Right atrium auricular region (tissue), 2 donors: Measurements from ENCODE around the gene ELN. TPM values are rescaled to one million over a fixed set of nuclear protein-coding genes. Genes with fewer than 3 reads are reported as not detected.

Experiments
- DNase-seq: peaks from one replicate; pipeline ENCODE4 v3.0.0-alpha.2; 2019; ENCODE audit warnings: low spot score
- H3K27ac ChIP-seq, 2 donors: fragments of 200-600 bp; sonication (generic); 1 replicate in 1 of 2; 2 replicates in 1 of 2; pipeline ENCODE4 v1.5.1; 2016 to 2019
- H3K27me3 ChIP-seq, 2 donors: fragments of 200-600 bp; sonication (generic); one replicate each; pipeline versions ENCODE4 v1.5.1 to v1.6.0; 2017 to 2019
- H3K36me3 ChIP-seq: fragments of 200-600 bp; sonication (generic); one replicate; pipeline ENCODE4 v1.5.1; 2016
- H3K4me1 ChIP-seq, 2 donors: fragments of 200-600 bp; sonication (generic); one replicate each; pipeline versions ENCODE4 v1.5.1 to v1.6.0; 2017 to 2019
- H3K4me3 ChIP-seq, 2 donors: fragments of 200-600 bp; sonication (generic); 1 replicate in 1 of 2; 2 replicates in 1 of 2; pipeline ENCODE4 v1.5.1; 2017 to 2019; ENCODE audit warnings: mild to moderate bottlenecking in 1 of 2, moderate library complexity in 1 of 2
- H3K9me3 ChIP-seq, 2 donors: fragments of 200-600 bp; sonication (generic); one replicate each; pipeline ENCODE4 v1.5.1; 2019
- total RNA-seq, 2 donors: library from RNA; depleted of rRNA; stranded (reverse); fragments of >200 nt; gene quantifications; one replicate each; pipeline ENCODE4 v1.1.0, GENCODE V29; 2016
- TF ChIP-seq, protein P1 (sequence below), 2 donors: fragments of 200-600 bp; sonication (generic); IDR thresholded peaks; one replicate each; pipeline ENCODE4 v1.5.1; 2019; ENCODE audit warnings: antibody characterized with exemption in 2 of 2

ELN gene
- total RNA-seq, 2 donors from 2014 or later, result 138 to 149 TPM

DNA sequence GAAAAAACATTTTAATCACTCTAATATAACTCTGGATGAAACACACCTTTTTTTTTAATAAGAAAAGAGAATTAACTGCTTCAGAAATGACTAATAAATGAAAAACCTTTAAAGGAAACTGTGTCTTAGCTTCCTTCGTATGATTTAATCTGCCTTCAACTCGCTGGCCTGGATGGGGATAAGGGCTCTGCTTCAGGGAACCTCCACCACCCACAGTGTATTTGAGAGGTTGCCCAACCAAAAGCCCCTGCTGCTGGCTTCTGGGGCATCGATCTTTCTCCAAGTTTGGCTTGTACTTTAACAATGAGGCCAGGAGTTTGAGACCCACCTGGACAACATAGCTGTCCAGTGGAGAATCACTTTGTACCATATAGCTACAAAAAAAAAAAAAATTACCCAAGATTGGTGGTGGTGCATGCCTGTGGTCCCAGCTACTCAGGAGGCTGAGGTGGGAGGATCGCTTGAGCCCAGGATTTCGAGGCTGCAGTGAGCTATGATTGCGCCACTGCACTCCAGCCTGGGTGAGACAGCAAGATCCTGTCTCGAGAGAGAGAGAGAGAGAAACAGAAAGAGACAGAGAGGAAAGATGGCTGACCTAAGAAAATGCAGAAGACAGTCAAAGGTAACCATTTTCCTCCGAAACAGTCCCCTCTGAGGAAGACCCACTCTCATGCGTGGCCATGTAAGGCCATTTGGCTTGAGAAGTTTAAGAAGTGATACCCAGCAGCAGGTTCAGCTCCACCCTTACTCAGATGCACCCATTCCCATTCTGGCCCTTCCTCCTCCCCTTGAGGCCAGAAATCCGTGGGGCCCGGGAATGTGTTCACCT, 42.0 kb downstream of the ELN start:
- peaks cover 6% of the 10 kb centered on the region for H3K36me3 ChIP-seq
- no peak overlapping the region for H3K27ac ChIP-seq
- no peaks in the 10 kb centered on the region for H3K9me3 ChIP-seq
- H3K4me1 ChIP-seq, result no peaks in the 10 kb centered on the region
- TF ChIP-seq, protein P1, sequence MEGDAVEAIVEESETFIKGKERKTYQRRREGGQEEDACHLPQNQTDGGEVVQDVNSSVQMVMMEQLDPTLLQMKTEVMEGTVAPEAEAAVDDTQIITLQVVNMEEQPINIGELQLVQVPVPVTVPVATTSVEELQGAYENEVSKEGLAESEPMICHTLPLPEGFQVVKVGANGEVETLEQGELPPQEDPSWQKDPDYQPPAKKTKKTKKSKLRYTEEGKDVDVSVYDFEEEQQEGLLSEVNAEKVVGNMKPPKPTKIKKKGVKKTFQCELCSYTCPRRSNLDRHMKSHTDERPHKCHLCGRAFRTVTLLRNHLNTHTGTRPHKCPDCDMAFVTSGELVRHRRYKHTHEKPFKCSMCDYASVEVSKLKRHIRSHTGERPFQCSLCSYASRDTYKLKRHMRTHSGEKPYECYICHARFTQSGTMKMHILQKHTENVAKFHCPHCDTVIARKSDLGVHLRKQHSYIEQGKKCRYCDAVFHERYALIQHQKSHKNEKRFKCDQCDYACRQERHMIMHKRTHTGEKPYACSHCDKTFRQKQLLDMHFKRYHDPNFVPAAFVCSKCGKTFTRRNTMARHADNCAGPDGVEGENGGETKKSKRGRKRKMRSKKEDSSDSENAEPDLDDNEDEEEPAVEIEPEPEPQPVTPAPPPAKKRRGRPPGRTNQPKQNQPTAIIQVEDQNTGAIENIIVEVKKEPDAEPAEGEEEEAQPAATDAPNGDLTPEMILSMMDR (IDR thresholded peaks at IDR 0.05), result no peak
- no peaks in the 10 kb centered on the region for H3K27me3 ChIP-seq
- no peak for DNase-seq
- H3K4me3 ChIP-seq, result no peak overlapping the region

DNA sequence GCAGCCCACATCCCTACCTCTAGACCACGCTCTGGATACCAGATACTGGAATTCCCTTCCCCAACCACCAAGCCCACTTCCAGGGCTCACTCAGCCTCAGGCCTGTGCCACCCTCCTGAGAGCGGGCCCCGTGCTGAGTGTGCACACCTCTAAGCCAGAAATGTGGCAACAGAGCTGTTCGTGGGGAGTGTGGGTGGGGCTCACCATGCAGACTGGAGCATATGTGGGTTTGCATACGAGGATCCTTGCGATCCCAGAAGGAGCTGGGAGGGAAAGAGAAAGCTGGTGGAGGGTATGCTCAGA, 42.6 kb downstream of the ELN start:
- H3K27me3 ChIP-seq, result no peaks in the 10 kb centered on the region
- H3K9me3 ChIP-seq, result no peaks in the 10 kb centered on the region
- H3K4me1 ChIP-seq, result no peaks in the 10 kb centered on the region
- H3K36me3 ChIP-seq, result peaks cover 6% of the 10 kb centered on the region
- no peak overlapping the region for H3K4me3 ChIP-seq
- DNase-seq, result no peak
- H3K27ac ChIP-seq, result no peak overlapping the region
- TF ChIP-seq, protein P1 (IDR thresholded peaks at IDR 0.05), result no peak

DNA sequence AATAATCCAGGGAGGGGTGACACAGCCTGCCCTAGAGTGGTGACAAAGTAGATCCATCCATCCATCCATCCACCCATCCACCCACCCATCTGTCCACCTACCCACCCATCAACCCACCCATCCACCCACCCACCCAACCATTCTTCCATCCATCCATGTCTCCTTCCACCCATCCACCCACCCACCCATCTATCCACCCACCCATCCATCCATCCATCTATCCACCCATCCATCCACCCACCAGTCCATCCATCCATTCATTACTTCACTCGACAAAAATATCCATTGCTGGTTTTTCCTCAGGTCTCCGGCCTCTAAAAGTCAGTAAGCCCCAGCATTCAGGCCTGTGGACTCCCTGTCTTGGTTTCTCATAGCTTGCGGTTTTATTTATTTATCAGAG, 43.1 kb downstream of the ELN start:
- no peak overlapping the region for H3K27ac ChIP-seq
- TF ChIP-seq, protein P1 (IDR thresholded peaks at IDR 0.05), result no peak
- peaks cover 6% of the 10 kb centered on the region for H3K36me3 ChIP-seq
- DNase-seq, result no peak
- no peak overlapping the region for H3K4me3 ChIP-seq
- no peaks in the 10 kb centered on the region for H3K9me3 ChIP-seq
- H3K4me1 ChIP-seq, result no peaks in the 10 kb centered on the region
- H3K27me3 ChIP-seq, result no peaks in the 10 kb centered on the region

- H3K36me3 ChIP-seq, result no peaks in the 10 kb centered on the region
- no peaks in the 10 kb centered on the region for H3K9me3 ChIP-seq
- H3K4me3 ChIP-seq, result no peak overlapping the region
- H3K27ac ChIP-seq, result no peak overlapping the region
- TF ChIP-seq, protein P1 (IDR thresholded peaks at IDR 0.05), result no peak
- DNase-seq, result no peak
- H3K27me3 ChIP-seq, result no peaks in the 10 kb centered on the region
- H3K4me1 ChIP-seq, result no peaks in the 10 kb centered on the region
Observed at GRCh38 chr7:74074770-74075169, 46.8 kb downstream of the ELN start.

- no peak for DNase-seq
- no peaks in the 10 kb centered on the region for H3K27me3 ChIP-seq
Observed at GRCh38 chr7:74078461-74078860, 50.5 kb downstream of the ELN start.

More at GRCh38 chr7:74078461-74078860, 50.5 kb downstream of the ELN start:
- Histone ChIP-seq H3K27ac (no peak overlapping the region), H3K4me3 (no peak overlapping the region), H3K9me3 (no peaks in the 10 kb centered on the region), H3K4me1 (peaks cover 0 to 7% of the 10 kb centered on the region in 2 donors), H3K36me3 (no peaks in the 10 kb centered on the region)
- TF ChIP-seq, protein P1 (IDR thresholded peaks at IDR 0.05), result no peak
